Myocyte (in vitro differentiated cells): ENCODE results near the gene TMEM87B. TPM values are rescaled to one million over a fixed set of nuclear protein-coding genes. Genes with fewer than 3 reads are reported as not detected.
"Not testable (repeated sequence)": the region's sequence is repeated elsewhere in the genome, so short reads cannot be mapped to it uniquely, and the experiment has no call there.

Source experiments
- DNase-seq: peaks from one replicate; pipeline ENCODE4 v3.0.0-alpha.2; 2012; ENCODE audit warnings: low read depth
- total RNA-seq: library from RNA; depleted of rRNA; stranded (reverse); fragments of >200 nt; gene quantifications from 2 replicates; pipeline ENCODE4 v1.2.3, GENCODE V29; 2014

Gene TMEM87B
- total RNA-seq, 1 donor from 2014 or later = 14.5 TPM

DNA sequence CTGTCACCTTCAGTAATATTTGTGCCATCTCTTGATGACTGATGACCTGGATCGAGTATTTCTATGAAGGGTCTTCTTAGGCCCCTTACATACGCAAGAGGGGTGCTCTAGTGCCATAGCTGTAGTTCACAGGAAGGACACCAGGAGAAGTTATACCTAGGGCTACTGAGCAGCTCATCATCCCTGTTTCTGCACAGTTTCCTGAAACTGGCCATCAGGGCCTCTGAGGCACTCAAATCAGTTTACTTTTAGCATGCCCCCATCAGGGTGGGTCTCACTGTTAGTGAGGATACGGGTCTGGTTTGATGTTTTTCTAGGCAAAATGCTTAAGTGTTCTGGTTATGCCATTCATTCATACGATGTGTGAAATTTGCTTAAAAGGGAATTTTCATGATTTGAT lies 63.1 kb downstream of the TMEM87B start:
- no peak for DNase-seq

DNA sequence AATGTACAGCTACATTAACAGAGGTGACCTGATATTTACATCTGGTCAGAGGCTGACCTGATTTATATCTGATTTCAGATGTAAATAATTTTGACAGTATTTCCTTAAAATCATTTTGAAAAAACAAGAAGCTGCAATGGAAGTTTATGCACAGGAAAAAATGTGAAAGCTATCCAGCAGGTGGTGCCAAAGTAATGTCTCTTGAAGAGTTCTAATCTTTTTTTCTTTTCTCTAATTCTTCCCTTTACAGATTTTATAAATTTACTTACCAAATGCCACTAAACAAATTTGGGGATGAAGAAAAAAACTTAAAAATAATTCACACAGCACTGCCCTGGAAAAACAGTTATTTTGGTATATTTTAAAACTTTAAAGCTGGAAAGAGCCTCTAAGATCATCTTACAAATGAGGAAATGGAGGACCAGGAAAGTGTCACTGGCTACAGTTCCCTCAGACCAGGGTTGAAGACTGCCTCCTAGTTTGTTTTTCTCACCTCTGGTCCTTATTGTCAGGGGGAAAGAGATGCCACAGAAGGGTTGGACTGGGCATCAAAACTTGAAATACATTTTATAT lies 66.7 kb downstream of the TMEM87B start:
- peak; percentile 68 for DNase-seq

DNA sequence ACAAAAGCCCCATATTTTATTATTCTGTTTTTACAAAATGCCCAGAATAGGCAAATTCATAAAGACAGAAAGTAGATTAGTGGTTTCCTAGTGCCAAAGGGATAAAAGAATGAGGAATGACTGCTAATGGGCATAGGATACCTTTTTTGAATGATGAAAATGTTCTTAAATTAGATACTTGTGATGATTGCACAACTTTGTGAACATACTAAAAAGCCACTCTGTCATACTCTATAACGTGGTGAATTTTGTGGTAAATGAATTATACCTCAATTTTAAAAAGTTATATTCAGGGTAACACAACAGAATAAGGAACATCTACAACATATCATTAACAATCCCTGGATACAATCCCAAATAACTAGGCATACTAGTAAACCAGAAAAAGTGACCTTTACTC lies 74.0 kb downstream of the TMEM87B start:
- no peak for DNase-seq

DNA sequence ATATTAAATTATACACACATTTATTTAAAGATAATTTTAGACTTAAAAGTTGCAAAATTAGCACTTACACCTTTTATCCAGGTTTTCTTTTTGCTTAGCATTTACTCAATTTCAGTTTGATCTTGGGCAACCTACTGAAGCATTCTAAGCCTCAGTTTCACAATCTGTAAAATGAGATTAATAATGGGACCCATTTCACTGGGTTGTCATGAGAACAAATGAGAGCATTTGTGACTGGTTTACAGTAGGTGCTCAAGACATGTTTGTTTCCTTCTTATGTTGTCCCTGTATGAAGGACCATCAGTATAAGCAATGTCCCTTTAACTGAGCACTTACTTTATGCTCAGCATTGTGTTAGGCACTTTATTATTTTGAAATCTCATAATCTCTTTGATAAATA lies 78.3 kb downstream of the TMEM87B start:
- DNase-seq = no peak

DNA sequence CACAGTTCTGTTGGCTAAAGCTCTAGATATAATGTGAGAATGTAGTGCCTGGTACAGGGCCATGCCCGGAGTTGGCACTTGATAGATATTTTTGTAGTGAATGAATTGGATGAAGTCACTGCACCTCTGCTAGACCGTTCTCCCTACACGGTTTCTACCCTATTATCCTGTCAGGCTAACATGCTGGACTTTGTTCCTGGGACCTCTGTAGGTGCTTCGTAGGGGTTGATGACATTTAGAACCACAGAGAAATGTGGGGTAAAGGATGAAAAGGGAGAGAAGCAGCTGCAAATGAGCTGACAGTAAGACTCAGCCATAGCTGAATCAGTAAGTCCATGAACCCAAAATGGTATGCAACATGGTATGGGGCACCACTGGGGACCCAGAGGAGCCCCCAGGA lies 79.1 kb downstream of the TMEM87B start:
- no peak for DNase-seq

DNA sequence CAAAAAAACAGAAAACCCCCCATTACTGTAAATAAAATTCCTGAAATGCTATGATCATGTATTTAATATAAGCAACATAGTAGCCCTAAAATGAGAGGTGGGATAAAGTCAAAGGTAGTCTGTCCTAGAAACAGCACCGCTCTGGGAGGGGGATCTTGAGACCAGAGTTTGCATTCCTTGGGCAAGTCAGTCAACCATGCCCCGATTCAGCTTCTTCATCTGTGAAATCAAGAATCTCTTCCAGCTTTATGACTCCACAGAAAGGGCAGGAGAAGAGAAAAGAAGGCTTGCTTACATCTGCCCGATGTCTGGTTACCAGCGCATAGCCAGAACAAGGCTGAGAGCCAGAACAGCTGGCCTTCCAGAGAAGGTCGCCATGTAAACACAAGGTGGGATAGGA lies 81.0 kb downstream of the TMEM87B start:
- DNase-seq = no peak

DNA sequence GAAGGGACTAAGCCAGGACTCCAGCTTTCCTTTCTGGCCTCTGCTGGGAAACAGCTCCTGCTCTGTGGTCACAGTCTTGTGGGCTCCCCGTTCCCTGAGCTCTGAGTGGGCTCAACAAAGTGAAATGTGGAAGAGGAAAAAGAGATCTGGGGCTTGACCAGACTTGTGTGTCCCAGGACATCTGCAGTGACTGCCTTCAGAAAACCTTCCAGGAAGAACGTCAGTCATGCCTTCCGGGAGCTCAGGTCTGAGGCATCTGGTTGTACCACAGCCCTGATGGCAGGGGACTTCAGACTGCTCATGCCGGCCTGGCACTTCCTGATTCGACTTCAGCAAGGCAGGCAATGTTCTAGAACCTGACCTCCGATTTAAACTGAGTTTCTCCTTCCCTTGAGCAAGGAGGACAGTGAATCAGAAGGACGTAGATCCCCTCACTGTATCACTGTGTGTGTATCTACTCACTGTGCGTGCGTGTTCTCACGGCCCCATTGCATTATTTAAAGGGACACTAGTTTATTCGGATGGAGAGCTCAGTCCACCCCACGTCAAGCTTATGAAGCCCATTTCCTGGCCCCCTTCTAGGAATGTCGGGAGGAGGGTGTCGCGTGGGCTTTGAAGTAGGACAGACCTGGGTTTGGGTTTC lies 82.6 kb downstream of the TMEM87B start:
- DNase-seq = peak; percentile 17

DNA sequence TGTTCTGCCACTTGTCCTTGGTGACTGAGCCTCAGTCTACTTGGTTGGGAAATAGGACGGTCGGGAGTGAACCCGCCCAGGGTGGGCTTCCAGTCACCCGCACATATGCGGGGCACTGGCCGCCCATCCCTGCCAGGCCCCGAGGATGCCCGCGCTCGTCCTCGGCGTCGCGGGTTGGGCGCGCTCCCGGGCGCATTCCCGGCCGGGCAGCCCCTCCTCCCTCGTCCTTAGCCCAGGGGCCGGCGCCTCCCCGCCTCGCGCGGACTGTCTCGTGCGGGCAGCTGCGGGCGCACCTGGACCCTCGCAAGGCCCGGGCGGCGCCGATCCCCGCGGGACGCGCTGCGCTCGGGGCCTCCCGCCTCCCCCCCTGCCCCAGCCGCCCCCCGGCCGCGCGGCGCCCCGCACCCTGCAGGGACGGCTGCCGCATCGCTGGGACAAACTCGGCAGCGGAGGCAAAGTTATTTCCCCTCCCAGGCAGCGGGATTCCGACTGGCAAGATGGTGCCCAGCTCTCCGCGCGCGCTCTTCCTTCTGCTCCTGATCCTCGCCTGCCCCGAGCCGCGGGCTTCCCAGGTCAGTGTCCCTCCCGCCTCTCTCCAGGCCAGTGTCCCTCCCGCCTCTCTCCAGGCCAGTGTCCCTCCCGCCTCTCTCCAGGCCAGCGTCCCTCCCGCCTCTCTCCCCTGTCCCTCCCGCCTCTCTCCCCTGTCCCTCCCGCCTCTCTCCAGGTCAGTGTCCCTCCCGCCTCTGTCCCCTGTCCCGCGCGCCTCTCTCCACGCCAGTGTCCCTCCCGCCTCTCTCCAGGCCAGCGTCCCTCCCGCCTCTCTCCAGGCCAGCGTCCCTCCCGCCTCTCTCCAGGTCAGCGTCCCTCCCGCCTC lies 83.3 kb downstream of the TMEM87B start, which contains the start of gene FBLN7:
FBLN7 (plus strand) TSS at position 227 of the 874 bp plus-strand sequence; CDS start at position 498, 271 bp downstream.
- DNase-seq = no peak

DNA sequence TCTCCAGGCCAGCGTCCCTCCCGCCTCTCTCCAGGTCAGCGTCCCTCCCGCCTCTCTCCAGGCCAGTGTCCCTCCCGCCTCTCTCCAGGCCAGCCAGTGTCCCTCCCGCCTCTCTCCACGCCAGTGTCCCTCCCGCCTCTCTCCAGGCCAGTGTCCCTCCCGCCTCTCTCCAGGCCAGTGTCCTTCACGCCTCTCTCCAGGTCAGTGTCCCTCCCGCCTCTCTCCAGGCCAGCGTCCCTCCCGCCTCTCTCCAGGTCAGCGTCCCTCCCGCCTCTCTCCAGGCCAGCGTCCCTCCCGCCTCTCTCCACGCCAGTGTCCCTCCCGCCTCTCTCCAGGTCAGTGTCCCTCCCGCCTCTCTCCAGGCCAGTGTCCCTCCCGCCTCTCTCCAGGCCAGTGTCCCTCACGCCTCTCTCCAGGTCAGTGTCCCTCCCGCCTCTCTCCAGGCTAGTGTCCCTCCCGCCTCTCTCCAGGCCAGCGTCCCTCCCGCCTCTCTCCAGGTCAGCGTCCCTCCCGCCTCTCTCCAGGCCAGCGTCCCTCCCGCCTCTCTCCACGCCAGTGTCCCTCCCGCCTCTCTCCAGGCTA lies 84.1 kb downstream of the TMEM87B start:
- not testable (repeated sequence) for DNase-seq

DNA sequence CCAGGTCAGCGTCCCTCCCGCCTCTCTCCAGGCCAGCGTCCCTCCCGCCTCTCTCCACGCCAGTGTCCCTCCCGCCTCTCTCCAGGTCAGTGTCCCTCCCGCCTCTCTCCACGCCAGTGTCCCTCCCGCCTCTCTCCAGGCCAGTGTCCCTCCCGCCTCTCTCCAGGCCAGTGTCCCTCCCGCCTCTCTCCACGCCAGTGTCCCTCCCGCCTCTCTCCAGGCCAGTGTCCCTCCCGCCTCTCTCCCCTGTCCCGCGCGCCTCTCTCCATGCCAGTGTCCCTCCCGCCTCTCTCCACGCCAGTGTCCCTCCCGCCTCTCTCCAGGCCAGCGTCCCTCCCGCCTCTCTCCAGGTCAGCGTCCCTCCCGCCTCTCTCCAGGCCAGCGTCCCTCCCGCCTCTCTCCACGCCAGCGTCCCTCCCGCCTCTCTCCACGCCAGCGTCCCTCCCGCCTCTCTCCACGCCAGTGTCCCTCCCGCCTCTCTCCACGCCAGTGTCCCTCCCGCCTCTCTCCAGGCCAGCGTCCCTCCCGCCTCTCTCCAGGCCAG lies 84.7 kb downstream of the TMEM87B start:
- DNase-seq = not testable (repeated sequence)

DNA sequence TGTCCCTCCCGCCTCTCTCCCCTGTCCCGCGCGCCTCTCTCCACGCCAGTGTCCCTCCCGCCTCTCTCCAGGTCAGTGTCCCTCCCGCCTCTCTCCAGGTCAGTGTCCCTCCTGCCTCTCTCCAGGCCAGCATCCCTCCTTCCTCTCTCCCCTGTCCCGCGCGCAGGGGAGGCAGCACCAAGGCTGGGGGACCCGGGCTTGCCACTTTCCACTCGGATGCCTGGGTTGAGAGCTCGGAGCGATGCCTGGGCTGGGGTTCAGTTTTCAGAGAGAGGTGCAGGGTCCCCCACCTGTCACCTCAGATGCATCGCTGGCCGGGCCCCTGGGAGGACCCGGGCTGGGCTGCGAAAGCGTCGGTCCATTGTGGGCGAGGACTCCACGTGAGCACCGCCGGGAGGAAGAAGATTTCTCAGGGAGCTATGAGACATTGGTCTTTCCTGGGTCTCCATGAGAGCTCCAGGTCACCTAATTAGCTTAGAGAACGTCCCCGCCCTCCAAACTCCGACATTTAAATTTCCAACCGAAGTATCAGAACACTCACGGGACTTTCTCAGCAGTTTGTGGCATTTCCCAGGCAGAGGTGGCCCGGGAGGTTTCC lies 85.2 kb downstream of the TMEM87B start:
- no peak for DNase-seq

DNA sequence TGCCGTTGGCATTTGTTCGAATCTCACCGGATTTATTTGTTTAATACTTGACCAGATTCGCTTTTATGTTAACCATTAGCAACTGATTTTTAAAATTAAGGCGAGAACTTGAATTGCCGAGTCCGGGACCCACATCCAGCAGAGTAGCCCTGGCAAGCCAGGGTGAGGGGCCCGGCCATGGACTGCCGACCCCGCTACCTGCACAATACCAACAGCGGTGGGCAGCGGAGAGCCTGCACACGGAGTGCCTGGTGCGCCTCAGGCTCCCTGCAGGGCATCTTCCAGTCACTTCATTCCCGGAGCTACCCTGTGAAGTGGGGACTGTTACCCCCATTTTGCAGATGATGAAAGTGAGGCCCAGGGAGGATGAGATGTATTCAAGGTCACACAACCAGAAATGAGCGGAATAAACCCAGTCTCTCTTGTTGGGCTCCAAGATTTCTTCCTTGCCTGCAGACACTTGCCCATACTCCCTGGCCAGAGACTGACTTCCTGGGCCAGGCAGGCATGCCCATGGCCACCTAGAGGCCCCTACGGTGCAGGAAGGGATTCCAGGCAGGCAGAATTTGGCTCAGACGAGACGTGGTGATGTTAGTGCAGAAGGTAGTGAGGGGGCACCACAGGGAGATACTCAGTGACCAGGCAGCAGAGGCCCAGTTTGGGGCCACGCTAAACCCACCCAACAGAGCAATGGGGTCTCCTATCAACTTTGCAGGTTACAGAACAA lies 86.0 kb downstream of the TMEM87B start:
- no peak for DNase-seq

DNA sequence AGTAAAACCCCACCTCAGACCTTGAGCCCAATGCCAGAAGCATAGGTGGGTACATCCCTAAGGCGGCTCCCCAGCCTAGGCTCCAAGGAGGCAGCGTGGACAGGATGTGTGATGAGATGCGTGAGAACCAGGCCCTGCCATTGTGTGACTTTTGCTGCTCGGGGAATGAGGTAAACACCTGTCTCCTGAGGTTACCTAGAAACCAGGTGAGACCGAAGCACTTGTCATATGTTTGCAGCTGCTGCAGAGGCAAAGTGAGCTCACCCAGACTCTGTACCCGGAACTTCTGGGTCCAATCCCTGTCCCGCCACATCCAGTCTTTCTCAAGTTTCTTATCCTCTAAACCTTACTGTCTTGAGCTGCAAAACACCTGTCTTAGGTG lies 86.5 kb downstream of the TMEM87B start:
- no peak for DNase-seq

DNA sequence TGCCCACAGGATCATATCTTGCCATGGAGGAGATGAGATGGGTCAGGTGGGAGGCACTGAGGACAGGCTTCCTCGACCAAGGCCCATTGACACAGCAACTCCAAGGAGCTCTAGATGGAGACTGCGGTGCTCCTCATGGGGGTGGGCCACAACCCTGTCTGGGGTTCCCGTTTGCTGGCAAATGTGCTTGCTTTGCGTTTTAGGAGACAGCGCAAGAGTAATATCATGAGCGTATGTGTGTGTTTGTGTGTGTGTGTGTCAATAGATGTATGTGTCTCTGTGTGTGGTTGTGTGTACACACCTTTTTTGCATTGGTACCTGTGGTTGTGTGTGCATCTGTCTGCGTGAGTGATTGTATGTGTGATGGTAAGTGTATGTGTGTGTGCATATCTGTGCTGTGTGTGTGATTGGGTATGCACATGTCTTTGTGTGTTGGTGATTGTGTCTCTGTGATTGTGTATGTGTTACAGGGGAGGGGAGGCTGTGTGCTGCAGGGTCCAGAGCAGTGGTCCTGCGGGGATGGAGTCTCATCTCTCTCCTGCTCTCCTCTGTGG lies 87.5 kb downstream of the TMEM87B start:
- DNase-seq = no peak

DNA sequence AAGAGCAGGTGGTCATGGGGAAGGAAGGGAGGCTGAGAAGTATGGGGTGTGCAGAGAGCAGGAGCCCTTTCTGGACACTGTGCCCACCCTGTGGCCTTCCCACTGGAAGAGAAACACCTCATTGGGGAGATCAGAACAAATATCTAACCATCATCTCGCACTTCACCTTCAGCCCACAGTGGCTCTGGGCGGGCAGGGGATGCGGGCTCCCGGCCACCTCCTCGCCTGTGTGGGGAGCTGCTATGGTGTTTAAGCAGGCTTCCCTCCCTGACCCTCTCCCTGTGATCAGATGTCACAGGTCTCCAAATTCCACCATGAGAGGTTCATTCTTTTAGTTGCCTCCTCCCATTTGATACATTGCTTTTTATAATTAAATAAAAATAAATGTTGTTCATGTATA lies 88.1 kb downstream of the TMEM87B start:
- no peak for DNase-seq

DNA sequence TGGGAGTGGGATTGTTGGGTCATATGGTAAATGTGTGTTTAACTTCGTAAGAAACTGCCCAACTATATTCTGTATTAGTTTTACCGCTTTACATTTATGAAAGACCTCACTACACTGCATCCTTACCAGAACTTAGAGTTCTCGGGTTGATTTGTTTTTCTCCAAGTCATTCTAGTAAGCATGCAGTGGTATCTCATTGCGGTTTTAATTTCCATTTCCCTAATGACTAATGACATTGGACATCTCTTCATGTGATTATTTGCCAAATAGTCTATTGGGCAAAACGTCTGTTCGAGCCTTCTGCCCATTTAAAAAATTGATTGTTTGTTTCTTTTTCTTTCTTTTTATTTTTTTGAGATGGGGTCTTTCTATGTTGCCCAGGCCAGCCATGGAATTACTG lies 89.9 kb downstream of the TMEM87B start:
- peak; percentile 41 for DNase-seq

DNA sequence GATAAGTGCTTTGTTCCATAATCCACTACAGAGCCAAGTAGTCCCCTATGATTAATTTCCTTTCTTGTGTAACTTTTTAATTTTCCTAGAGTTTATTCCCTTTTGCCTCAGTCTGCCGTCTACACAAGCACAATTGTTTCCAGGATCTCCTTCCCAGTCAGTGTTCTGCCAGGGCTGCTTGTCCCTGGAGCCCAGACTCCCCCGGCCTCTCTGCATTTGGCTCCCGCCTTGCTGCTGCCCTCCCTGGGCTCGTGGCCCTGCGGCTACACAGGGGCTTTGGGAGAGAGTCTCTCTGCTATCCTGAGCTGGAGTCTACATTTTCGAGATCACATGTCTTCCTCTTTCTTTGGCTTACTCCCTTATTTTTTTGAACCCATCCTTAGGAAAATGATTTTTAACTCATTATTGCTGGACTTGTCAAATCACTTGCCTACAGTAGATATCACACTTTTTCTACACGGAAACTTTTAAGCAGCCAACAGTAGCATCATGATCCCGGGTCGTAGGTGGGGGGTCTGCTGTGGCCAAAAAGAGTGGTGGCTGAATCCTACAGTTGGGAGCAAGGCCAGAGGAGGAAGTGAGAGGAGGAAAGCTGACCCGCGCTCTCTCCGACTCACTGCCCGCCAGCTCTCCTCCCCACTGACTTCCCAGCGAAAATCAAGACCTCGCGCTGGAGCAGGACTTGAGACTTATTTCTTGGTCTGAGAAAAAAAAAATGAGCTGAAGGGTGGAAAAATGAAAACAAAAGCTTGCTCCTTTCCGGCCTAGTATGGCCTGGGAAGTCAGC lies 92.5 kb downstream of the TMEM87B start:
- no peak for DNase-seq

DNA sequence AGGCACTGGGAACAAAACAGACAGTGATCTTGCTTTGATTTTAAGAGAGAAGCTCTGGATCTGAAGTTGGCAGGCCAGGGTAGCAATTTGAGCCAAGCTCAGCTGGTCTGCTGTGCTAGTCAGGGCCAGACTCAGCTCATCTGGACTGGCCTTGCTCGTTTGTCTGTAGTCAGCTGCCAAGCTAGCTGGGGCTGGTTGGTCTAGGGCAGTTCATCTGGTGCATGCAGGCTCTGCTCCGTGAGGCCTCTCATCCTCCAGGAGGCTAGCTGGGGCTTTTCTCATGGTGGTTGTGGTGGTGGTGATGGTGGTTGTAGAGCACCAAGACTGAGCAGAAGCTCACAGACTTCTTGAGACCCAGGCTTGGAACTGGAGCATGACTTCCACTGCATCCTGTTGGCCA lies 93.4 kb downstream of the TMEM87B start:
- no peak for DNase-seq

DNA sequence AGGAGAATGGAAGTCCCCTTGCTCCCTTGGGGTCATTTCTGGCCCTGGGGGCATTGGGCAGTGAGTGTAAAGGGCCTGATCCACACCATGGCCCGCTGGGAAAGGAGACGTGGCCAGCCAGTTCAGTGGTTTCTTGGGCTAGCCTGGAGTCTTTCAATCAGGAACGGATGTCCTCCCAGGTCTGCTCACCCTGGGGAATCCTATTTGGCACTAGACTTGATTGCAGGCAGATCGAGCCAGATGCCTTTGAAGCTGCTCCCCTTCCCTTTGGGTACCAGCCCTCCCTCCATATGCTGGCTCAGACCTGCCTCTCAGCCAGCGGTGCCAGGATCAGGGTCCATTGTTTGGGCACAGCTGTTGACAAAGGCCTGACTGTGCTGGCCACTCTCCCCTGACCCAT lies 94.1 kb downstream of the TMEM87B start:
- no peak for DNase-seq
